ENCODE results near the gene UACA.
"Not testable (repeated sequence)": the region's sequence is repeated elsewhere in the genome, so short reads cannot be mapped to it uniquely, and the experiment has no call there.

UACA gene

GRCh38 chr15:70627322-70627721 is 136.0 kb downstream of the UACA start:
- no peak for DNase-seq (ENCODE audit: low read depth)

- DNase-seq (ENCODE audit: low read depth) = no peak
These were observed 137.9 kb downstream of the UACA start for GRCh38 chr15:70625438-70625837.

- DNase-seq (ENCODE audit: low read depth) = no peak
These were observed 138.3 kb downstream of the UACA start for GRCh38 chr15:70625011-70625410.

- no peak for DNase-seq (ENCODE audit: low read depth)
These were observed 144.4 kb downstream of the UACA start for GRCh38 chr15:70618929-70619328.

GRCh38 chr15:70617911-70618287 is 145.5 kb downstream of the UACA start:
- no peak for DNase-seq (ENCODE audit: low read depth)

GRCh38 chr15:70617076-70617910 is 146.1 kb downstream of the UACA start:
- no peak for DNase-seq (ENCODE audit: low read depth)

- not testable (repeated sequence) for DNase-seq (ENCODE audit: low read depth)
These were observed 147.0 kb downstream of the UACA start for GRCh38 chr15:70616311-70616756.

GRCh38 chr15:70615435-70616310 is 147.7 kb downstream of the UACA start:
- DNase-seq (ENCODE audit: low read depth) = no peak

- DNase-seq (ENCODE audit: low read depth) = no peak
These were observed 149.1 kb downstream of the UACA start for GRCh38 chr15:70614221-70614620.

- no peak for DNase-seq (ENCODE audit: low read depth)
These were observed 150.1 kb downstream of the UACA start for GRCh38 chr15:70613271-70613670.

- DNase-seq (ENCODE audit: low read depth) = no peak
These were observed 152.1 kb downstream of the UACA start for GRCh38 chr15:70611286-70611685.

GRCh38 chr15:70610541-70610940 is 152.8 kb downstream of the UACA start:
- no peak for DNase-seq (ENCODE audit: low read depth)

GRCh38 chr15:70609889-70610288 is 153.5 kb downstream of the UACA start:
- no peak for DNase-seq (ENCODE audit: low read depth)

GRCh38 chr15:70608144-70608543 is 155.2 kb downstream of the UACA start:
- no peak for DNase-seq (ENCODE audit: low read depth)

GRCh38 chr15:70605606-70606410 is 157.6 kb downstream of the UACA start:
- DNase-seq (ENCODE audit: low read depth) = no peak

GRCh38 chr15:70604666-70605315 is 158.6 kb downstream of the UACA start:
- DNase-seq (ENCODE audit: low read depth) = no peak

Measured in activated T-cell treated with anti-CD3 and anti-CD28 coated beads for 24 hours (primary cell).